Endothelial cell (in vitro differentiated cells): Measurements from ENCODE around the gene TAF1B. TPM values are rescaled to one million over a fixed set of nuclear protein-coding genes. Genes with fewer than 3 reads are reported as not detected.

Experiments used
- DNase-seq: peaks from one replicate; pipeline ENCODE4 v3.0.0; 2021; ENCODE audit warnings: low spot score
- H3K27ac Mint-ChIP-seq: one replicate; pipeline ENCODE4 v1.8.0; 2021; ENCODE audit warnings: mixed read lengths, inconsistent platforms; ENCODE audit not compliant: unreplicated experiment
- H3K27me3 Mint-ChIP-seq: one replicate; pipeline ENCODE4 v1.8.0; 2021; ENCODE audit warnings: mild to moderate bottlenecking, moderate library complexity, mixed read lengths, inconsistent platforms; ENCODE audit not compliant: unreplicated experiment
- H3K36me3 Mint-ChIP-seq: one replicate; pipeline ENCODE4 v1.8.0; 2021; ENCODE audit warnings: mild to moderate bottlenecking, low read depth, mixed read lengths, inconsistent platforms; ENCODE audit not compliant: unreplicated experiment
- H3K4me1 Mint-ChIP-seq: one replicate; pipeline ENCODE4 v1.8.0; 2021; ENCODE audit warnings: mild to moderate bottlenecking, mixed read lengths, inconsistent platforms; ENCODE audit not compliant: unreplicated experiment
- H3K4me3 Mint-ChIP-seq: one replicate; pipeline ENCODE4 v1.8.0; 2021; ENCODE audit warnings: mild to moderate bottlenecking, mixed read lengths, inconsistent platforms; ENCODE audit not compliant: unreplicated experiment
- H3K9me3 Mint-ChIP-seq: one replicate; pipeline ENCODE4 v1.8.0; 2021; ENCODE audit warnings: mixed read lengths, inconsistent platforms; ENCODE audit not compliant: unreplicated experiment
- CTCF ChIP-seq: fragments of 200-600 bp; sonication (generic); IDR thresholded peaks from one replicate; pipeline ENCODE4 v1.5.0; 2021; ENCODE audit warnings: antibody characterized with exemption; ENCODE audit not compliant: unreplicated experiment
- total RNA-seq: library from RNA; stranded (reverse); fragmentation: NEBNext Ultra II Directional; extraction: Animal tissue kit (Norgen Biotek cat#: 25700); gene quantifications from one replicate; pipeline ENCODE4 v1.2.1, GENCODE V29; 2021; ENCODE audit not compliant: unreplicated experiment

The TAF1B gene
- total RNA-seq, 1 donor from 2014 or later: 19.5 TPM

- H3K4me1 Mint-ChIP-seq: no peaks in the 10 kb centered on the region
- no peak overlapping the region for H3K4me3 Mint-ChIP-seq
- H3K27ac Mint-ChIP-seq: no peak overlapping the region
- no peak for DNase-seq
- H3K27me3 Mint-ChIP-seq: peaks cover 4% of the 10 kb centered on the region
- H3K9me3 Mint-ChIP-seq: no peaks in the 10 kb centered on the region
- no peak for TF ChIP-seq CTCF
- no peaks in the 10 kb centered on the region for H3K36me3 Mint-ChIP-seq
Measured at GRCh38 chr2:9975328-9975727, 132.1 kb downstream of the TAF1B start.

GRCh38 chr2:9975805-9976447, 132.7 kb downstream of the TAF1B start:
- Mint-ChIP-seq H3K9me3 (no peaks in the 10 kb centered on the region), H3K27ac (no peak overlapping the region), H3K4me3 (no peak overlapping the region), H3K27me3 (peaks cover 4% of the 10 kb centered on the region), H3K4me1 (peaks cover 3% of the 10 kb centered on the region), H3K36me3 (no peaks in the 10 kb centered on the region)
- DNase-seq: no peak
- TF ChIP-seq CTCF: no peak

GRCh38 chr2:9979977-9980376, 136.7 kb downstream of the TAF1B start:
- Mint-ChIP-seq H3K27me3 (peaks cover 4% of the 10 kb centered on the region), H3K9me3 (no peaks in the 10 kb centered on the region), H3K36me3 (no peaks in the 10 kb centered on the region), H3K4me1 (peaks cover 7% of the 10 kb centered on the region), H3K4me3 (no peak overlapping the region), H3K27ac (no peak overlapping the region)
- no peak for TF ChIP-seq CTCF
- DNase-seq: no peak

GRCh38 chr2:9980520-9980919, 137.2 kb downstream of the TAF1B start:
- no peak for TF ChIP-seq CTCF
- H3K9me3 Mint-ChIP-seq: no peaks in the 10 kb centered on the region
- DNase-seq: no peak
- no peak overlapping the region for H3K27ac Mint-ChIP-seq
- no peak overlapping the region for H3K4me3 Mint-ChIP-seq
- H3K36me3 Mint-ChIP-seq: no peaks in the 10 kb centered on the region
- peaks cover 7% of the 10 kb centered on the region for H3K4me1 Mint-ChIP-seq
- peaks cover 4% of the 10 kb centered on the region for H3K27me3 Mint-ChIP-seq

GRCh38 chr2:9981655-9982054, 138.4 kb downstream of the TAF1B start:
- Mint-ChIP-seq H3K4me3 (no peak overlapping the region), H3K27ac (no peak overlapping the region), H3K36me3 (no peaks in the 10 kb centered on the region), H3K4me1 (peaks cover 7% of the 10 kb centered on the region), H3K9me3 (no peaks in the 10 kb centered on the region), H3K27me3 (peaks cover 4% of the 10 kb centered on the region)
- no peak for TF ChIP-seq CTCF
- DNase-seq: no peak
